Stomach (tissue), 4 donors: Measurements from ENCODE around the gene MAPKAPK3.

ENCODE experiments used
- POLR2A ChIP-seq, 4 donors: fragments of 450-650 bp; IDR thresholded peaks; one replicate each; pipeline ENCODE4 v1.6.1; 2016; ENCODE audit warnings: antibody characterized with exemption in 4 of 4, control low read depth in 2 of 4, mild to moderate bottlenecking in 1 of 4, moderate library complexity in 1 of 4
- TF ChIP-seq, protein P1 (sequence below), 7 experiments: fragments of 450-650 bp in 4 of 7; fragments of 200-600 bp in 3 of 7; sonication (generic) in 3 of 7; IDR thresholded peaks; one replicate each; pipeline ENCODE4 v1.5.1; 2016 to 2019; ENCODE audit warnings: antibody characterized with exemption in 7 of 7, control low read depth in 2 of 7, mild to moderate bottlenecking in 1 of 7

GRCh38 chr3:50673931-50674330 lies 57.0 kb downstream of the MAPKAPK3 start:
- TF ChIP-seq POLR2A (IDR thresholded peaks at IDR 0.05), result no peak
- TF ChIP-seq, protein P1, sequence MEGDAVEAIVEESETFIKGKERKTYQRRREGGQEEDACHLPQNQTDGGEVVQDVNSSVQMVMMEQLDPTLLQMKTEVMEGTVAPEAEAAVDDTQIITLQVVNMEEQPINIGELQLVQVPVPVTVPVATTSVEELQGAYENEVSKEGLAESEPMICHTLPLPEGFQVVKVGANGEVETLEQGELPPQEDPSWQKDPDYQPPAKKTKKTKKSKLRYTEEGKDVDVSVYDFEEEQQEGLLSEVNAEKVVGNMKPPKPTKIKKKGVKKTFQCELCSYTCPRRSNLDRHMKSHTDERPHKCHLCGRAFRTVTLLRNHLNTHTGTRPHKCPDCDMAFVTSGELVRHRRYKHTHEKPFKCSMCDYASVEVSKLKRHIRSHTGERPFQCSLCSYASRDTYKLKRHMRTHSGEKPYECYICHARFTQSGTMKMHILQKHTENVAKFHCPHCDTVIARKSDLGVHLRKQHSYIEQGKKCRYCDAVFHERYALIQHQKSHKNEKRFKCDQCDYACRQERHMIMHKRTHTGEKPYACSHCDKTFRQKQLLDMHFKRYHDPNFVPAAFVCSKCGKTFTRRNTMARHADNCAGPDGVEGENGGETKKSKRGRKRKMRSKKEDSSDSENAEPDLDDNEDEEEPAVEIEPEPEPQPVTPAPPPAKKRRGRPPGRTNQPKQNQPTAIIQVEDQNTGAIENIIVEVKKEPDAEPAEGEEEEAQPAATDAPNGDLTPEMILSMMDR (IDR thresholded peaks at IDR 0.05), result no peak
